Effector memory CD4-positive, alpha-beta T cell (primary cell): ENCODE data around the gene COMP.

Source experiments
- DNase-seq, 3 donors: peaks; one replicate each; pipeline ENCODE4 v3.0.0-alpha.2; 2020
- H3K27ac ChIP-seq: 2 replicates; pipeline ENCODE4 v1.7.0; 2013; ENCODE audit warnings: mild to moderate bottlenecking, low read length, moderate library complexity; ENCODE audit not compliant: insufficient read depth, poor library complexity, severe bottlenecking
- H3K27me3 ChIP-seq: replicated peaks from 2 replicates; pipeline ENCODE4 v1.7.0; 2013; ENCODE audit warnings: mild to moderate bottlenecking, low read length; ENCODE audit not compliant: insufficient read depth, control insufficient read depth, poor library complexity, severe bottlenecking
- H3K36me3 ChIP-seq: 2 replicates; pipeline ENCODE4 v1.7.0; 2013; ENCODE audit warnings: mild to moderate bottlenecking, low read length, moderate library complexity; ENCODE audit not compliant: control insufficient read depth, insufficient read depth
- H3K4me1 ChIP-seq: 2 replicates; pipeline ENCODE4 v1.7.0; 2013; ENCODE audit warnings: low read length, mild to moderate bottlenecking; ENCODE audit not compliant: control insufficient read depth, insufficient read depth, poor library complexity, severe bottlenecking
- H3K4me3 ChIP-seq: 2 replicates; pipeline ENCODE4 v1.7.0; 2013; ENCODE audit warnings: low read length, low read depth, mild to moderate bottlenecking; ENCODE audit not compliant: insufficient read depth, poor library complexity, severe bottlenecking
- H3K9me3 ChIP-seq: 2 replicates; pipeline ENCODE4 v1.7.0; 2013; ENCODE audit warnings: mild to moderate bottlenecking, low read length, moderate library complexity; ENCODE audit not compliant: control insufficient read depth

The COMP gene

GRCh38 chr19:18769989-18770528 lies 21.0 kb downstream of the COMP start:
- H3K36me3 ChIP-seq: no peaks in the 10 kb centered on the region
- no peak overlapping the region for H3K27ac ChIP-seq
- no peaks in the 10 kb centered on the region for H3K4me1 ChIP-seq
- DNase-seq: no peak
- H3K9me3 ChIP-seq: no peaks in the 10 kb centered on the region
- H3K4me3 ChIP-seq: no peak overlapping the region
- no peaks in the 10 kb centered on the region for H3K27me3 ChIP-seq

GRCh38 chr19:18768997-18769891 lies 21.9 kb downstream of the COMP start:
- H3K36me3 ChIP-seq: no peaks in the 10 kb centered on the region
- no peak for DNase-seq
- no peaks in the 10 kb centered on the region for H3K27me3 ChIP-seq
- no peaks in the 10 kb centered on the region for H3K9me3 ChIP-seq
- H3K4me1 ChIP-seq: no peaks in the 10 kb centered on the region
- no peak overlapping the region for H3K4me3 ChIP-seq
- no peak overlapping the region for H3K27ac ChIP-seq

GRCh38 chr19:18768046-18768771 lies 22.9 kb downstream of the COMP start:
- Histone ChIP-seq H3K4me1 (no peaks in the 10 kb centered on the region), H3K9me3 (no peaks in the 10 kb centered on the region), H3K36me3 (no peaks in the 10 kb centered on the region), H3K27ac (no peak overlapping the region), H3K27me3 (no peaks in the 10 kb centered on the region), H3K4me3 (no peak overlapping the region)
- DNase-seq: no peak

GRCh38 chr19:18765224-18765623 lies 25.9 kb downstream of the COMP start:
- no peak for DNase-seq
- Histone ChIP-seq H3K4me3 (no peak overlapping the region), H3K27ac (no peak overlapping the region), H3K9me3 (no peaks in the 10 kb centered on the region), H3K36me3 (no peaks in the 10 kb centered on the region), H3K27me3 (no peaks in the 10 kb centered on the region), H3K4me1 (no peaks in the 10 kb centered on the region)

GRCh38 chr19:18764591-18765051 lies 26.5 kb downstream of the COMP start:
- Histone ChIP-seq H3K4me1 (no peaks in the 10 kb centered on the region), H3K4me3 (no peak overlapping the region), H3K9me3 (no peaks in the 10 kb centered on the region), H3K27me3 (no peaks in the 10 kb centered on the region), H3K27ac (no peak overlapping the region), H3K36me3 (no peaks in the 10 kb centered on the region)
- DNase-seq: no peak

GRCh38 chr19:18763674-18764590 lies 27.2 kb downstream of the COMP start:
- H3K27ac ChIP-seq: no peak overlapping the region
- H3K27me3 ChIP-seq: no peaks in the 10 kb centered on the region
- H3K4me1 ChIP-seq: no peaks in the 10 kb centered on the region
- DNase-seq: no peak
- H3K36me3 ChIP-seq: no peaks in the 10 kb centered on the region
- H3K4me3 ChIP-seq: no peak overlapping the region
- no peaks in the 10 kb centered on the region for H3K9me3 ChIP-seq

- no peaks in the 10 kb centered on the region for H3K27me3 ChIP-seq
- no peaks in the 10 kb centered on the region for H3K4me1 ChIP-seq
- no peaks in the 10 kb centered on the region for H3K9me3 ChIP-seq
- no peak overlapping the region for H3K27ac ChIP-seq
- no peak overlapping the region for H3K4me3 ChIP-seq
- no peak for DNase-seq
- no peaks in the 10 kb centered on the region for H3K36me3 ChIP-seq
Measured at GRCh38 chr19:18762125-18763023, 28.7 kb downstream of the COMP start.

GRCh38 chr19:18761531-18762110 lies 29.5 kb downstream of the COMP start:
- no peak overlapping the region for H3K27ac ChIP-seq
- no peaks in the 10 kb centered on the region for H3K36me3 ChIP-seq
- H3K9me3 ChIP-seq: no peaks in the 10 kb centered on the region
- no peak for DNase-seq
- H3K4me1 ChIP-seq: no peaks in the 10 kb centered on the region
- H3K27me3 ChIP-seq: no peaks in the 10 kb centered on the region
- H3K4me3 ChIP-seq: no peak overlapping the region
